ENCODE results near the gene IL2RA. TPM values are rescaled to one million over a fixed set of nuclear protein-coding genes. Genes with fewer than 3 reads are reported as not detected.

The IL2RA gene
- total and polyA plus RNA-seq, 7 experiments from 2014 or later = 0.85 to 266 (median 3.3) TPM

DNA sequence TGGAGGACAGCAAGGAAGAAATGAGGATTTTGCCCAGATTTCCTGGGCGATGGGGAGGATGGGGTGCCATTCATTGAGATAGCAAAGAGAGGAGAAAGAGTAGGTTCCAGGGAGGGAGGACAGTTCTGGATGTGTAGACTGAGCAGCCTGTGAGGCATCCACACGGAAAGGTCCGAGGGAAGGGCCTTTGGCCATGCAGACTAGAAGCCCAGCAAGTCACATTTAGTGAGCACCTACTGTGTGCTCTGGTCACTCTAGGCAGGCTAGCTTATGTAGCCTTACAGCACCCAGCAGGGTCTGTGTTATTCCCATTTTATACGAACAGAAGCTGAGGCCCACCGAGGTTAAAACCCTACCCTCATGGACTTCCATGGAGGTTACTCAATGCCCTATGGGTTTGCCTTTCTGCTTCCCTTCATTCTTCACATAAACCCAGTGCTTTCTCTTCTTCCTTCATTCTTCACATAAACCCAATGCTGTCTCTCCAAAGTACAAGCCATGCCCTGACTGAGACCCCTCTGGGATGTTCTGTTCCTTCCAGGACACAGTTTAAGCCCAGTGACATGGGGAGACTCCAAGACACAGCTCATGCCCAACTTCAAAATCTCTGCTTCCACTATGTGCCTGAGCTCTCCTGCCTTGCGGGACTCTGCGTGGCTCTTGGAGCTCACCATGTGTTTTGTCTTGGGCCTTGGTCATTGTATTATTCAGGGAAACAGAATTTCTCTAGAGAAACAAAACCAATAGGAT lies 13.7 kb downstream of the IL2RA start:
- Mint-ChIP-seq H3K4me3 (peak overlapping the region in 5 of 10 donors; percentile 23 to 96 (median 44)), H3K27me3 (no peaks in the 10 kb centered on the region), H3K27ac (peak overlapping the region in 7 of 9 donors; percentile 29 to 99 (median 97)), H3K9me3 (peaks cover 0 to 2% (median 0%) of the 10 kb centered on the region in 11 donors), H3K4me1 (peaks cover 61 to 95% (median 88%) of the 10 kb centered on the region in 7 donors), H3K36me3 (peaks cover 0 to 50% (median 0%) of the 10 kb centered on the region in 5 donors)
- CTCF ChIA-PET = interaction anchor here (0.6 to 7.7 kb wide), 7 partner anchors 9 to 350 kb away, joined by 3 to 52 read pairs (median 6); no protein-coding TSS in a partner anchor
- intact Hi-C loops (cut with micrococcal nuclease) = no loop called here
- Histone ChIP-seq H3K27me3 (ENCODE audit: control insufficient read depth in 2 of 2, insufficient read depth in 2 of 2, low read length in 2 of 2) (no peaks in the 10 kb centered on the region), H3K36me3 (ENCODE audit: control insufficient read depth in 2 of 3, insufficient read depth in 3 of 3, low read length in 3 of 3) (no peaks in the 10 kb centered on the region), H3K9me3 (ENCODE audit: control insufficient read depth in 2 of 3, low read length in 3 of 3) (no peaks in the 10 kb centered on the region), H3K27ac (ENCODE audit: low read depth, low read length) (no peak overlapping the region), H3K4me1 (ENCODE audit: control insufficient read depth in 2 of 2, insufficient read depth in 2 of 2, low read length in 2 of 2) (peaks cover 59 to 69% of the 10 kb centered on the region in 2 donors), H3K4me3 (ENCODE audit: low read length) (no peak overlapping the region)
- peak in 1 of 9 donors; percentile 16 for DNase-seq
- no peak for ATAC-seq
- POLR2A ChIA-PET = interaction anchor here (1.2 to 8.6 kb wide), 5 partner anchors 11 to 38 kb away, joined by 5 to 88 read pairs (median 27); partner anchors contain the start of gene IL2RA

DNA sequence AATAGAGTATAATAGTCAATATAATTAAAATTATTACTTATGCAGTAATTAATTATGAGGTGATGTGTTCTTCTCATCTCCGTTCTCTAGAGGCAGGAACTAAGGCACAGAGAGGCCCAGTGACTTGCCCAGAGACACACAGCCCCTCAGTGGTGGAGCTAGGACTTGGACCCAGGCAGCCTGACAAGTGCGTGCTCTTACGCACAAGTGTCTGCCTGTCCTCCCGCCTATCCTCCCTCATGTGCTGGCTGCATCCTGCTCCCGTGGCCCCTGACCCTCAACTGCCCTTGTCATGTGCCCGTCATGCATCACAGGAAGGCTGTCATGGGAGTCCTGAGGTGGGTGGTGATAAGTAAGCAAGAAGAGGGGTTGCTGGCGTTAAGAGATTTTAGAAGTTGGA lies 14.3 kb downstream of the IL2RA start:
- peak in 1 of 9 donors; percentile 20 for DNase-seq
- CTCF ChIA-PET = interaction anchor here (0.7 to 7.7 kb wide), 5 partner anchors 33 to 1363 kb away, joined by 3 to 52 read pairs (median 4); no protein-coding TSS in a partner anchor
- POLR2A ChIA-PET = interaction anchor here (0.6 to 8.6 kb wide), 5 partner anchors 10 to 36 kb away, joined by 4 to 88 read pairs (median 5); partner anchors contain the start of gene IL2RA
- H3K36me3 Mint-ChIP-seq = peaks cover 0 to 50% (median 0%) of the 10 kb centered on the region in 5 donors
- peak overlapping the region in 4 of 9 donors; percentile 12 to 97 (median 63) for H3K27ac Mint-ChIP-seq
- no peak overlapping the region for H3K4me3 ChIP-seq (ENCODE audit: low read length)
- no peaks in the 10 kb centered on the region for H3K9me3 ChIP-seq (ENCODE audit: control insufficient read depth in 2 of 3, low read length in 3 of 3)
- no peaks in the 10 kb centered on the region for H3K36me3 ChIP-seq (ENCODE audit: control insufficient read depth in 2 of 3, insufficient read depth in 3 of 3, low read length in 3 of 3)
- no peaks in the 10 kb centered on the region for H3K27me3 Mint-ChIP-seq
- intact Hi-C loops (cut with micrococcal nuclease) = no loop called here
- H3K9me3 Mint-ChIP-seq = peaks cover 0 to 2% (median 0%) of the 10 kb centered on the region in 11 donors
- H3K4me3 Mint-ChIP-seq = peak overlapping the region in 3 of 10 donors; percentile 23 to 39 (median 33)
- no peak for ATAC-seq
- H3K27me3 ChIP-seq (ENCODE audit: control insufficient read depth in 2 of 2, insufficient read depth in 2 of 2, low read length in 2 of 2) = no peaks in the 10 kb centered on the region
- H3K27ac ChIP-seq (ENCODE audit: low read depth, low read length) = no peak overlapping the region
- H3K4me1 ChIP-seq (ENCODE audit: control insufficient read depth in 2 of 2, insufficient read depth in 2 of 2, low read length in 2 of 2) = peaks cover 53 to 64% of the 10 kb centered on the region in 2 donors
- H3K4me1 Mint-ChIP-seq = peaks cover 57 to 95% (median 88%) of the 10 kb centered on the region in 7 donors

DNA sequence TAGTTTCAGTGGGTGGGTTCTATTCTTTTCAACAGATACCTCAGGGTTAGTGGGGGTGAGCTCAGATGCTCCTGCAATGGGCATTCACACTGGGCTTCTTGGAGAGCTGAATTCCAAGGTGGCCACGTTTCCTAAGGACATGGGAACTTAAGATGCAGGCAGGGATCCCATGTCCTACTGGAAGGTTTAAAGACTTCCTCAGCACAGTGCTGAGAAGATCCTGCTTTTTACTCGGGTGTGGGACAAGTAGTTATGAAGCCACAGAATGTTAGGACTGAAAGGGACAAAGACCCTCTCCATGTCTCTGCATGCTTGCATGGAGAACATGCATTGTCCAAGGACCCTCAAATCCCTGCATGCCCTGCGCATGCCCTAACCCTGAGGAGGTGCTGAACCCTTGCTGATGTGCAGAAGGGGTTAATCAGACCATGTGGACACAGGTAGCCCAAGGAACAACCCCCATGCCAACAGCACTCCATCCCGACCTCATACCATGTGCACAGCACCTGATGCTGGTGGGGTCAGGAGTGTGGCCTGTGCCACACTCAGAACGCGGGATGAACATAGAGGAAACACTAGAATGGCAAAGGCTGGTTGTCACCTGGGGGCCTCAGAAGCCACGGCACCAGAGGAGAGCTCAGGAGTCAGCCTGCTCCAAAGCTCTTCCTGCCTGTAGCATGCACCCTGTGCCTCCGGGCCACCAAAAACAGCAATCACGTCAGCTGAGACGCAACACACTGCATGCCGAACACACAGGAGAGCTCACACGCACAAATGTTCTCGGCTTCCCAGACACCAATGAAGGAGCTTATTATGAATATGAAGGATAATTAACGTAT lies 15.2 kb downstream of the IL2RA start:
- peak overlapping the region in 6 of 10 donors; percentile 14 to 76 (median 73) for H3K4me3 Mint-ChIP-seq
- H3K4me3 ChIP-seq (ENCODE audit: low read length) = no peak overlapping the region
- peak overlapping the region in 6 of 9 donors; percentile 15 to 61 (median 54) for H3K27ac Mint-ChIP-seq
- no peaks in the 10 kb centered on the region for H3K27me3 ChIP-seq (ENCODE audit: control insufficient read depth in 2 of 2, insufficient read depth in 2 of 2, low read length in 2 of 2)
- peaks cover 0 to 44% (median 0%) of the 10 kb centered on the region in 5 donors for H3K36me3 Mint-ChIP-seq
- no peak overlapping the region for H3K27ac ChIP-seq (ENCODE audit: low read depth, low read length)
- peaks cover 0 to 2% (median 0%) of the 10 kb centered on the region in 11 donors for H3K9me3 Mint-ChIP-seq
- H3K4me1 ChIP-seq (ENCODE audit: control insufficient read depth in 2 of 2, insufficient read depth in 2 of 2, low read length in 2 of 2) = peaks cover 44 to 55% of the 10 kb centered on the region in 2 donors
- no peak for ATAC-seq
- DNase-seq = peak in 1 of 9 donors; percentile 20
- H3K9me3 ChIP-seq (ENCODE audit: control insufficient read depth in 2 of 3, low read length in 3 of 3) = no peaks in the 10 kb centered on the region
- POLR2A ChIA-PET = interaction anchor here (0.6 to 8.6 kb wide), 4 partner anchors 9 to 32 kb away, joined by 4 to 88 read pairs (median 4); partner anchors contain the start of gene IL2RA
- intact Hi-C loops (cut with micrococcal nuclease) = no loop called here
- H3K27me3 Mint-ChIP-seq = no peaks in the 10 kb centered on the region
- H3K36me3 ChIP-seq (ENCODE audit: control insufficient read depth in 2 of 3, insufficient read depth in 3 of 3, low read length in 3 of 3) = no peaks in the 10 kb centered on the region
- H3K4me1 Mint-ChIP-seq = peaks cover 48 to 88% (median 84%) of the 10 kb centered on the region in 7 donors
- CTCF ChIA-PET = interaction anchor here (0.7 to 7.7 kb wide), 5 partner anchors 32 to 1364 kb away, joined by 3 to 52 read pairs (median 4); no protein-coding TSS in a partner anchor

DNA sequence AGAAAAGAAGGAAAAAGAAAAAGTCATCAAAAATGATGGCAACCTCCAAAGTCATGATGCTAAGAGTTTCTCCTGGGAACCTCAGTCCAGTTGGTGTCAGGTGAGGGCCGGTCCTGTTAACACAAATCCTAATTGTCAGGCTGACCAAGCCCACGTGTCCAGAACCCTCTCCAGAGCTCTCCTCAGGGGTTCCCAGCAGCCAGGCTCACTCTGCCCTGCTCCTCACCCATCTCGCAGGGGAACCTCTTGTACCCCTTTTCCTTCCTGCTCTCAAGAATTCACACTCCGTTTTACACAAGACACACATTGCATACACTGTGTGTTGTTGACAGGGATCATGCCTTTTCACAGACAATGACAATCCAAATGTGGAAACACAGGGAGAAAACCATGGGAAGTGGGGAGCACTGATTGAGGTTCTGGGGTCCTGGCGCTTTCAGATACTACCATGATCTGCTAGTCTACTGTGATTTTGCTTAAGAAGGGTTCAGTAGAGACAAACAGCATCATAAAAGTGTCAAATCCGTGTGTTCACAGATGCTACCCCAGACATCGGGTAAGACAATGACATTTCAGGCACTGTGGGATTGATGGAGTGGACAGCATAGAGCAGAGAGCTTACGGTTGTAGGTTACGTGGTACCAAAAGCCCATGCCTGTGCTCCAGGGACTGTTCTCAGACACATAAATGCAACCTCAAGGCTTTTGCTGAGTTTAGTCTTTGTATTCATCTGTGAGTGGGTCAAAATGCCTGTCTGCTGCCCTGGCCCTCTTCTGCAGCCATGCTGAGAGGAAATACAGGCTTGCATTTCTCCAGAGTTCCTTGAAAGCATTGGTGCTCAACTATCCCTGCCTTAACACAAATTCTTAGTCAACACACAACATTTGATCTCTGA lies 16.0 kb downstream of the IL2RA start:
- Mint-ChIP-seq H3K9me3 (peaks cover 0 to 2% (median 0%) of the 10 kb centered on the region in 11 donors), H3K4me3 (peak overlapping the region; percentile 41 to 76 (median 68)), H3K27ac (peak overlapping the region in 7 of 9 donors; percentile 42 to 79 (median 62)), H3K4me1 (peaks cover 49 to 88% (median 80%) of the 10 kb centered on the region in 7 donors), H3K27me3 (no peaks in the 10 kb centered on the region), H3K36me3 (peaks cover 0 to 45% (median 0%) of the 10 kb centered on the region in 5 donors)
- ChIA-PET CTCF (interaction anchor here (0.7 to 7.7 kb wide), 5 partner anchors 24 to 41 kb away, joined by 3 to 52 read pairs (median 5); no protein-coding TSS in a partner anchor), POLR2A (interaction anchor here (8.6 kb wide), 1 partner anchor 23 kb away, joined by 88 read pairs; no protein-coding TSS in a partner anchor)
- no peak overlapping the region for H3K4me3 ChIP-seq (ENCODE audit: low read length)
- no peak overlapping the region for H3K27ac ChIP-seq (ENCODE audit: low read depth, low read length)
- no peaks in the 10 kb centered on the region for H3K36me3 ChIP-seq (ENCODE audit: control insufficient read depth in 2 of 3, insufficient read depth in 3 of 3, low read length in 3 of 3)
- peaks cover 41 to 52% of the 10 kb centered on the region in 2 donors for H3K4me1 ChIP-seq (ENCODE audit: control insufficient read depth in 2 of 2, insufficient read depth in 2 of 2, low read length in 2 of 2)
- H3K9me3 ChIP-seq (ENCODE audit: control insufficient read depth in 2 of 3, low read length in 3 of 3) = no peaks in the 10 kb centered on the region
- ATAC-seq (no peak), DNase-seq (peak in 1 of 9 donors; percentile 23)
- intact Hi-C loops (cut with micrococcal nuclease) = no loop called here
- H3K27me3 ChIP-seq (ENCODE audit: control insufficient read depth in 2 of 2, insufficient read depth in 2 of 2, low read length in 2 of 2) = no peaks in the 10 kb centered on the region

DNA sequence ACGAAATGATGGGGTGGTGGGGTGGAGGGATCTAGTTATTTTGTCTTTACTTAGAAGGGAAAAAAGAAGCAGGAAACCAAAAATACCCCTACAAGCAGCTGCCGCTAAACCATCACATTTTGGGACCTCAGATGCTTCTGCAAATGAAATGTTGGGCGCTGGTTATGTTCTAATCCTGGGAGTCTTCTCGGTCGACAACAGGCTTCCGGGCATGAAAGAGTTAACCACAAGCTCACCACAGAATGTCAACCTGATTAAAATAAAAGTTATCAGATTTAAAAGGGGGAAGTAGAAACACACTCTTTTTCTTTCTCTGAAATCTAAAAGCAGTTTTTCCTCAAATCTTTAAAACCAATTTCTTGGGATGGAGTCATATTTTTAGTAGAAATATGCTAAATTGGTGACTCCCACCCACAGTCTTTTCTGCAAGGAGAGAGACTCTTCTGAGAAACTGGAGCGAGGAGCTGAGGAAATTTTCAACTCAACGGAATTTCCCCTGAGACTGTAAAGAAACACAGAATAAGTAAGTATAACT lies 16.8 kb downstream of the IL2RA start:
- Mint-ChIP-seq H3K4me3 (peak overlapping the region; percentile 41 to 76 (median 68)), H3K4me1 (peaks cover 42 to 83% (median 76%) of the 10 kb centered on the region in 7 donors), H3K9me3 (peaks cover 0 to 2% (median 0%) of the 10 kb centered on the region in 11 donors), H3K36me3 (peaks cover 0 to 48% (median 0%) of the 10 kb centered on the region in 5 donors), H3K27me3 (no peaks in the 10 kb centered on the region), H3K27ac (peak overlapping the region in 8 of 9 donors; percentile 42 to 79 (median 62))
- no peaks in the 10 kb centered on the region for H3K36me3 ChIP-seq (ENCODE audit: control insufficient read depth in 2 of 3, insufficient read depth in 3 of 3, low read length in 3 of 3)
- CTCF ChIA-PET = interaction anchor here (0.7 to 1.2 kb wide), 3 partner anchors 24 to 41 kb away, joined by 3 to 7 read pairs (median 3); no protein-coding TSS in a partner anchor
- DNase-seq (peak in 3 of 9 donors; percentile 16 to 39 (median 17)), ATAC-seq (no peak)
- intact Hi-C loops (cut with micrococcal nuclease) = no loop called here
- H3K4me3 ChIP-seq (ENCODE audit: low read length) = no peak overlapping the region
- no peaks in the 10 kb centered on the region for H3K9me3 ChIP-seq (ENCODE audit: control insufficient read depth in 2 of 3, low read length in 3 of 3)
- POLR2A ChIA-PET = interaction anchor here (0.9 kb wide), 1 partner anchor 15 kb away, joined by 7 read pairs; no protein-coding TSS in a partner anchor
- H3K4me1 ChIP-seq (ENCODE audit: control insufficient read depth in 2 of 2, insufficient read depth in 2 of 2, low read length in 2 of 2) = peaks cover 39 to 49% of the 10 kb centered on the region in 2 donors
- H3K27ac ChIP-seq (ENCODE audit: low read depth, low read length) = peak overlapping the region; percentile 22
- H3K27me3 ChIP-seq (ENCODE audit: control insufficient read depth in 2 of 2, insufficient read depth in 2 of 2, low read length in 2 of 2) = no peaks in the 10 kb centered on the region
